ENCODE results near the gene SMYD3. TPM values are rescaled to one million over a fixed set of nuclear protein-coding genes. Genes with fewer than 3 reads are reported as not detected.
"Not testable (repeated sequence)": the region's sequence is repeated elsewhere in the genome, so short reads cannot be mapped to it uniquely, and the experiment has no call there.

SMYD3 gene
- total RNA-seq, 2 donors from 2014 or later = 16.2 to 16.4 TPM

DNA sequence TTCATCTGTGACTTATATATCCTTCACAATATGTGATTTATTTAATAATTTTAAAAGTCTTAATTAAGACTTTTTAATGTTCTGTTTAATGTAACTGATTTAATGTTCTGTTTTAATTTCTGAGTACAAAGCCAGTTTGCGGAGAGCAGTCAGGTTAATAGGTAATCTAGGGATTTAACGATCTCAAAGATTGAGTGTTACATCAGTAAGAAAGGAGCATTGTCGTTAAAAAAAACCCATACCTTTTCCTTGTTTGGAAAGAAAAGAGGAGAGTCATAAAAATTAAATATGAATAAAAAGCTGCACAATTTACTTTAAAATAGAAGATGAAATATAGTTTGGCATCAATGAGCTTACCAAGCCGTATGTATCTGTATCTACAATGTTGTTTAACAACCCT is 730.9 kb downstream of the SMYD3 start:
- Histone ChIP-seq H3K9me3 (no peaks in the 10 kb centered on the region), H3K36me3 (no peaks in the 10 kb centered on the region), H3K4me1 (no peaks in the 10 kb centered on the region), H3K9ac (ENCODE audit: low read depth in 2 of 2, low read length in 2 of 2) (no peak overlapping the region), H3K27me3 (no peaks in the 10 kb centered on the region), H3K4me3 (no peak overlapping the region), H3K27ac (no peak overlapping the region)
- TF ChIP-seq, protein P1, sequence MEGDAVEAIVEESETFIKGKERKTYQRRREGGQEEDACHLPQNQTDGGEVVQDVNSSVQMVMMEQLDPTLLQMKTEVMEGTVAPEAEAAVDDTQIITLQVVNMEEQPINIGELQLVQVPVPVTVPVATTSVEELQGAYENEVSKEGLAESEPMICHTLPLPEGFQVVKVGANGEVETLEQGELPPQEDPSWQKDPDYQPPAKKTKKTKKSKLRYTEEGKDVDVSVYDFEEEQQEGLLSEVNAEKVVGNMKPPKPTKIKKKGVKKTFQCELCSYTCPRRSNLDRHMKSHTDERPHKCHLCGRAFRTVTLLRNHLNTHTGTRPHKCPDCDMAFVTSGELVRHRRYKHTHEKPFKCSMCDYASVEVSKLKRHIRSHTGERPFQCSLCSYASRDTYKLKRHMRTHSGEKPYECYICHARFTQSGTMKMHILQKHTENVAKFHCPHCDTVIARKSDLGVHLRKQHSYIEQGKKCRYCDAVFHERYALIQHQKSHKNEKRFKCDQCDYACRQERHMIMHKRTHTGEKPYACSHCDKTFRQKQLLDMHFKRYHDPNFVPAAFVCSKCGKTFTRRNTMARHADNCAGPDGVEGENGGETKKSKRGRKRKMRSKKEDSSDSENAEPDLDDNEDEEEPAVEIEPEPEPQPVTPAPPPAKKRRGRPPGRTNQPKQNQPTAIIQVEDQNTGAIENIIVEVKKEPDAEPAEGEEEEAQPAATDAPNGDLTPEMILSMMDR (IDR thresholded peaks at IDR 0.05) = no peak
- no peak for DNase-seq
- intact Hi-C loops (cut with DNase I) = no loop called here

DNA sequence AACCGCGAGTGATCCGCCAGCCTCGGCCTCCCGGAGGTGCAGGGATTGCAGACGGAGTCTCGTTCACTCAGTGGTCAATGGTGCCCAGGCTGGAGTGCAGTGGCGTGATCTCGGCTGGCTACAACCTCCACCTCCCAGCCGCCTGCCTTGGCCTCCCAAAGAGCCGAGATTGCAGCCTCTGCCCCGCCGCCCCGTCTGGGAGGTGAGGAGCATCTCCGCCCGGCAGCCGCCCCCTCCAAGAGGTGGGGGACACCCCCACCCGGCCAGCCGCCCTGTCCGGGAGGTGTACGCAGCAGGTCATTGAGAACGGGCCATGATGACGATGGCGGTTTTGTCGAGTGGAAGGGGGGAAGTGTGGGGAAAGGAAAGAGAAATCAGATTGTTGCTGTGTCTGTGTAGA is 732.1 kb downstream of the SMYD3 start:
- H3K4me3 ChIP-seq; H3K36me3 ChIP-seq; DNase-seq; intact Hi-C loops (cut with DNase I); H3K9me3 ChIP-seq; H3K27me3 ChIP-seq; H3K27ac ChIP-seq; H3K4me1 ChIP-seq; H3K9ac ChIP-seq (ENCODE audit: low read depth in 2 of 2, low read length in 2 of 2): not testable (repeated sequence)

DNA sequence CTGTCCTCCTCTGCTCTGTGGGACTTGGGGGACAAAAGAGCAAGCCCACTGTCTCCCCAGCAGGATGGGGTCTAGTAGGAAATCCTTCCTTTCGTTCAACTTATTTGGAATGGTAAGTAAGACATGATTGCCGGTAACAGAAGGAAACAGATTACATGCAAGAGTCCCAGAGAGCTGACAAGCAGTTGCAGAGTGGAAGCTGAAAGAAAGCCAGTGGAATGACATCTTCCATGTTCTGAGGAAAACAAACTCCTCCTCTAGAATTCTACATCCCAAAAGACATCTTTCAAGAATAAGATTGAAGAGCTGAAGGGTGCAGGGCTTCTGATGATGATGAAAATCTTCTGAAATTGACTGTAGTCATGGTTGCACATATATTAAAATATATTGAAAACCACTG is 732.9 kb downstream of the SMYD3 start:
- H3K4me1 ChIP-seq = no peaks in the 10 kb centered on the region
- no peak overlapping the region for H3K4me3 ChIP-seq
- no peaks in the 10 kb centered on the region for H3K9me3 ChIP-seq
- H3K27me3 ChIP-seq = no peaks in the 10 kb centered on the region
- no peak overlapping the region for H3K9ac ChIP-seq (ENCODE audit: low read depth in 2 of 2, low read length in 2 of 2)
- H3K36me3 ChIP-seq = no peaks in the 10 kb centered on the region
- DNase-seq = no peak
- H3K27ac ChIP-seq = no peak overlapping the region
- intact Hi-C loops (cut with DNase I) = no loop called here
- TF ChIP-seq, protein P1 (IDR thresholded peaks at IDR 0.05) = no peak

DNA sequence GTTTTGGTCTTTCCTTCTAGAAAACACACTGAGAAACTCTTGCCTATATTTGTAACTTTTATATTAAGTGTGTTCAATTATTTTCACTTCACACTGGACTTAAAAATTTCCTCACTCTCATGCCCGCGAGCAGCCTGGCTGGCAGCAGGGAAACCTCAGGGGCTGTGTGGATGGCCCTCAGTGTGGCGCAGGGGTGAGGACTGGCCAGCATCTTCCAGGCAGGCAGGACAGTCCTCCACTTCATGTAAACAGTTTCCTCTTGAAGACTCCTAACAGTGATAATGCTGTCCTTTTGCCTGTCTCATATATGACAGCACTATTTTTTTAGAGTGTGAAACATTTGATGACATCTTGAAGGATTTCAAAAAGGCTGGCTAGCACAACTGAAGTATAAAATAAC is 733.7 kb downstream of the SMYD3 start:
- Histone ChIP-seq H3K27me3 (no peaks in the 10 kb centered on the region), H3K4me3 (no peak overlapping the region), H3K4me1 (no peaks in the 10 kb centered on the region), H3K9ac (ENCODE audit: low read depth in 2 of 2, low read length in 2 of 2) (no peak overlapping the region), H3K36me3 (no peaks in the 10 kb centered on the region), H3K9me3 (no peaks in the 10 kb centered on the region), H3K27ac (no peak overlapping the region)
- TF ChIP-seq, protein P1 (IDR thresholded peaks at IDR 0.05) = no peak
- intact Hi-C loops (cut with DNase I) = no loop called here
- DNase-seq = no peak

DNA sequence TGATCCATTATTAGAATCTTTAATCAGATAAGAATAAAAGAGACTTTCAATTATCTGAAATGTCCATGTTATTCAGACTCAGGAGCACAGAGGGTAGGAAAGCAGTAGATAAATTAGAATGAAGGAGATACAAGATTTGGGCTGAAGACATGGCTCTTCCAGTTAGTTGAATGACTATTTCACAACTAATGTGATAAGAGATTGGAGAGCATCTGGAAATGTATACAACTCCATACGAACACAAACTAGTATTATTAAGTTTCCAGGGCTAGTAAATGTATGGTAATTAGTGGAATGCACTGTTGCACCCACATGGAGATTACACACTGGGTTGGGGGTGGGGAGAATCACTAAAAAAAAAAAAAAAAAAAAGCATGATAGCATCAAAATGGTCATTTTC is 734.3 kb downstream of the SMYD3 start:
- no peak overlapping the region for H3K27ac ChIP-seq
- no peak overlapping the region for H3K9ac ChIP-seq (ENCODE audit: low read depth in 2 of 2, low read length in 2 of 2)
- no peaks in the 10 kb centered on the region for H3K4me1 ChIP-seq
- no peak overlapping the region for H3K4me3 ChIP-seq
- no peaks in the 10 kb centered on the region for H3K27me3 ChIP-seq
- TF ChIP-seq, protein P1 (IDR thresholded peaks at IDR 0.05) = no peak
- intact Hi-C loops (cut with DNase I) = no loop called here
- H3K9me3 ChIP-seq = no peaks in the 10 kb centered on the region
- no peak for DNase-seq
- no peaks in the 10 kb centered on the region for H3K36me3 ChIP-seq

DNA sequence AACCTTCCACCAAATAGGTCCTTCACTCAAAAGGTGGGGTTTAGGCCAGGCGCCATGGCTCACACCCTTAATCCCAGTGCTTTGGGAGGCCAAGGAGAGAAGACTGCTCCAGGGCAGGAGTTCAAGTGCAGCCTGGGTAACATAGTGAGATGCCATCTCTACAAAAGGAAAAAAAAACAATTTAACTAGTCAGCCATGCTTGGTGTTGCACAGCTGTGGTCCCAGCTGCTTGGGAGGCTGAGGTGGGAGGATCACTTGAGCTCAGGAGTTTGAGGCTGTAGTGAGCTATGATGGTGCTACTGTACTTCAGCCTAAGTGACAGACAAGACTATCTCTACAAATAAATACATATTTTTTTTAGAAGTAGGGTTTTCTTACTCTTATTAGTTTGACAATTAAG is 734.8 kb downstream of the SMYD3 start:
- TF ChIP-seq, protein P1 (IDR thresholded peaks at IDR 0.05) = no peak
- no peaks in the 10 kb centered on the region for H3K9me3 ChIP-seq
- no peak overlapping the region for H3K4me3 ChIP-seq
- intact Hi-C loops (cut with DNase I) = no loop called here
- no peak overlapping the region for H3K27ac ChIP-seq
- no peak overlapping the region for H3K9ac ChIP-seq (ENCODE audit: low read depth in 2 of 2, low read length in 2 of 2)
- no peaks in the 10 kb centered on the region for H3K27me3 ChIP-seq
- DNase-seq = no peak
- no peaks in the 10 kb centered on the region for H3K4me1 ChIP-seq
- no peaks in the 10 kb centered on the region for H3K36me3 ChIP-seq
